Testis (tissue), 2 donors: ENCODE data around the gene LDHB.

Experiments
- POLR2A ChIP-seq: fragments of 450-650 bp; IDR thresholded peaks from one replicate; pipeline ENCODE4 v1.6.1; 2017; ENCODE audit warnings: antibody characterized with exemption, mild to moderate bottlenecking, moderate library complexity
- TF ChIP-seq, protein P1 (sequence below), 3 experiments: fragments of 450-650 bp in 2 of 3; fragments of 200-600 bp in 1 of 3; sonication (generic) in 1 of 3; IDR thresholded peaks; one replicate each; pipeline ENCODE4 v1.5.1; 2016 to 2019; ENCODE audit warnings: antibody characterized with exemption in 3 of 3, mild to moderate bottlenecking in 2 of 3, moderate library complexity in 1 of 3

DNA sequence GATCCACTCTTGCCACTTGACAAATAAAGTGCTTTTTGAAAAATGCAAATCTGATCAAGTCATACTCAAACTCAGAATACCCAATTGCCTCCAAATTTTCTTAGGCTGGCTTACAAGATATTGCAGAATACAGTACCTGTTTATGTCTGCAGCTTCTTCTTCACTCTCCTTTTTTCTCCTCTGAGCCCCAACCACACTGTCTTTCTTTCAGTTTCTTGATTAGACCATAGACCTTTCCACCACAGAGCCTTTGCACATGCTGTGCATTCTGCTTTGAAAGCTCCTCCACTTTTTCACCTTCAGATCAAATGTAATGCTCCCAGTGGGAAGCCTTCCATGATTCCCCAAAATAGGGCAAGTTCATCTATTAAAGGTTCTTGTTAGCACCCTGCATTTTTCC is 39.1 kb downstream of the LDHB start:
- TF ChIP-seq, protein P1, sequence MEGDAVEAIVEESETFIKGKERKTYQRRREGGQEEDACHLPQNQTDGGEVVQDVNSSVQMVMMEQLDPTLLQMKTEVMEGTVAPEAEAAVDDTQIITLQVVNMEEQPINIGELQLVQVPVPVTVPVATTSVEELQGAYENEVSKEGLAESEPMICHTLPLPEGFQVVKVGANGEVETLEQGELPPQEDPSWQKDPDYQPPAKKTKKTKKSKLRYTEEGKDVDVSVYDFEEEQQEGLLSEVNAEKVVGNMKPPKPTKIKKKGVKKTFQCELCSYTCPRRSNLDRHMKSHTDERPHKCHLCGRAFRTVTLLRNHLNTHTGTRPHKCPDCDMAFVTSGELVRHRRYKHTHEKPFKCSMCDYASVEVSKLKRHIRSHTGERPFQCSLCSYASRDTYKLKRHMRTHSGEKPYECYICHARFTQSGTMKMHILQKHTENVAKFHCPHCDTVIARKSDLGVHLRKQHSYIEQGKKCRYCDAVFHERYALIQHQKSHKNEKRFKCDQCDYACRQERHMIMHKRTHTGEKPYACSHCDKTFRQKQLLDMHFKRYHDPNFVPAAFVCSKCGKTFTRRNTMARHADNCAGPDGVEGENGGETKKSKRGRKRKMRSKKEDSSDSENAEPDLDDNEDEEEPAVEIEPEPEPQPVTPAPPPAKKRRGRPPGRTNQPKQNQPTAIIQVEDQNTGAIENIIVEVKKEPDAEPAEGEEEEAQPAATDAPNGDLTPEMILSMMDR (IDR thresholded peaks at IDR 0.05): no peak
- no peak for TF ChIP-seq POLR2A
